Breast epithelium (tissue), 3 donors: ENCODE data around the gene RBM23.

Source experiments
- CTCF ChIP-seq, 3 donors: fragments of 450-650 bp; IDR thresholded peaks; one replicate each; pipeline ENCODE4 v1.5.1; 2016 to 2017; ENCODE audit warnings: antibody characterized with exemption in 3 of 3, mild to moderate bottlenecking in 3 of 3, moderate library complexity in 3 of 3
- POLR2A ChIP-seq: fragments of 450-650 bp; IDR thresholded peaks from one replicate; pipeline ENCODE4 v1.6.1; 2016; ENCODE audit warnings: antibody characterized with exemption, mild to moderate bottlenecking, moderate library complexity
- POLR2AphosphoS5 ChIP-seq, 3 donors: sonication (generic); formaldehyde crosslinking; IDR thresholded peaks; one replicate each; pipeline ENCODE4 v1.6.1; 2017; ENCODE audit warnings: antibody characterized with exemption in 3 of 3

GRCh38 chr14:22935156-22935555 is 16.2 kb upstream of the RBM23 start:
- TF ChIP-seq POLR2A (no peak), CTCF (IDR thresholded peaks at IDR 0.05) (no peak), POLR2AphosphoS5 (IDR thresholded peaks at IDR 0.05) (no peak)
